ENCODE data around the gene TRIM15.
"Not testable (repeated sequence)": the region's sequence is repeated elsewhere in the genome, so short reads cannot be mapped to it uniquely, and the experiment has no call there.

Gene TRIM15

GRCh38 chr6:30163090-30163917 lies at the start of gene TRIM15:
Gene TRIM15 (plus strand): TSS chr6:30163546. CDS start chr6:30163685, 139 bp downstream.
- H3K4me3 ChIP-seq (ENCODE audit: low read depth, low read length), result no peak within 1 kb of the TSS
- H3K4me2 ChIP-seq (ENCODE audit: low read length), result no peak within 1 kb of the TSS
- H3K9me3 ChIP-seq (ENCODE audit: control insufficient read depth, low read length), result no peaks in the 10 kb centered on the region
- no peaks in the 10 kb centered on the region for H3K4me1 ChIP-seq
- H3K36me3 ChIP-seq (ENCODE audit: control insufficient read depth, insufficient read depth, low read length), result no peaks in the 10 kb centered on the region
- H3K9ac ChIP-seq, result no peak within 1 kb of the TSS
- no peaks in the 10 kb centered on the region for H3K79me2 ChIP-seq
- TF ChIP-seq, protein P1, sequence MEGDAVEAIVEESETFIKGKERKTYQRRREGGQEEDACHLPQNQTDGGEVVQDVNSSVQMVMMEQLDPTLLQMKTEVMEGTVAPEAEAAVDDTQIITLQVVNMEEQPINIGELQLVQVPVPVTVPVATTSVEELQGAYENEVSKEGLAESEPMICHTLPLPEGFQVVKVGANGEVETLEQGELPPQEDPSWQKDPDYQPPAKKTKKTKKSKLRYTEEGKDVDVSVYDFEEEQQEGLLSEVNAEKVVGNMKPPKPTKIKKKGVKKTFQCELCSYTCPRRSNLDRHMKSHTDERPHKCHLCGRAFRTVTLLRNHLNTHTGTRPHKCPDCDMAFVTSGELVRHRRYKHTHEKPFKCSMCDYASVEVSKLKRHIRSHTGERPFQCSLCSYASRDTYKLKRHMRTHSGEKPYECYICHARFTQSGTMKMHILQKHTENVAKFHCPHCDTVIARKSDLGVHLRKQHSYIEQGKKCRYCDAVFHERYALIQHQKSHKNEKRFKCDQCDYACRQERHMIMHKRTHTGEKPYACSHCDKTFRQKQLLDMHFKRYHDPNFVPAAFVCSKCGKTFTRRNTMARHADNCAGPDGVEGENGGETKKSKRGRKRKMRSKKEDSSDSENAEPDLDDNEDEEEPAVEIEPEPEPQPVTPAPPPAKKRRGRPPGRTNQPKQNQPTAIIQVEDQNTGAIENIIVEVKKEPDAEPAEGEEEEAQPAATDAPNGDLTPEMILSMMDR (IDR thresholded peaks at IDR 0.05), result no peak
- H3K27ac ChIP-seq, result no peak within 1 kb of the TSS
- H3K27me3 ChIP-seq (ENCODE audit: control insufficient read depth, insufficient read depth, low read length), result no peaks in the 10 kb centered on the region
- no peak within 1 kb of the TSS for H2AFZ ChIP-seq

GRCh38 chr6:30113841-30114240 lies 49.5 kb upstream of the TRIM15 start:
- Histone ChIP-seq H2AFZ (no peak overlapping the region), H3K27ac (no peak overlapping the region), H3K4me2 (ENCODE audit: low read length) (no peak overlapping the region), H3K4me1 (no peaks in the 10 kb centered on the region), H3K4me3 (ENCODE audit: low read depth, low read length) (no peak overlapping the region), H3K79me2 (no peaks in the 10 kb centered on the region), H3K9ac (no peak overlapping the region), H3K27me3 (ENCODE audit: control insufficient read depth, insufficient read depth, low read length) (no peaks in the 10 kb centered on the region), H3K9me3 (ENCODE audit: control insufficient read depth, low read length) (no peaks in the 10 kb centered on the region), H3K36me3 (ENCODE audit: control insufficient read depth, insufficient read depth, low read length) (no peaks in the 10 kb centered on the region)
- TF ChIP-seq, protein P1 (IDR thresholded peaks at IDR 0.05), result no peak

GRCh38 chr6:30116724-30117123 lies 46.6 kb upstream of the TRIM15 start:
- H3K4me1 ChIP-seq, result no peaks in the 10 kb centered on the region
- TF ChIP-seq, protein P1 (IDR thresholded peaks at IDR 0.05), result no peak

DNA sequence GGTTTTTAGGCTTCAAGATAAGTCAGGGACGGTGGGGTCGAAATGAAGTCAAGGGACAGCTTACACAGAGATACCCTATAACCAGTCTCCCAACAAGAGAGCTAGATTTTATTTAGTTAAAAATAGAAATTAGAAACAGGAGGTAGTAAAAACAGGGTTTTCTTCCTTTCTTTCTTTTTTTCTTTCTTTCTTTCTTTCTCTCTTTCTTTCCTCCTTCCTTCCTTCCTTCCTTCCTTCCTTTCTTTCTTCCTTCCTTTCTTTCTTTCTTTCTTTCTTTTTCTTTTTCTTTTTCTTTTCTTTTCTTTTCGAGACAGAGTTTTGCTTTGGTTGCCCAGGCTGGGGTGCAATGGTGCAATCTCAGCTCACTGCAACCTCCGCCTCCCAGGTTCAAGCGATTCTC lies 44.7 kb upstream of the TRIM15 start:
- not testable (repeated sequence) for H3K36me3 ChIP-seq (ENCODE audit: control insufficient read depth, insufficient read depth, low read length); H3K9me3 ChIP-seq (ENCODE audit: control insufficient read depth, low read length); H3K4me1 ChIP-seq; H2AFZ ChIP-seq; H3K27ac ChIP-seq; H3K27me3 ChIP-seq (ENCODE audit: control insufficient read depth, insufficient read depth, low read length); H3K79me2 ChIP-seq; H3K9ac ChIP-seq; H3K4me2 ChIP-seq (ENCODE audit: low read length); H3K4me3 ChIP-seq (ENCODE audit: low read depth, low read length)

More at GRCh38 chr6:30116724-30117123, 46.6 kb upstream of the TRIM15 start:
- Histone ChIP-seq H3K36me3 (ENCODE audit: control insufficient read depth, insufficient read depth, low read length) (no peaks in the 10 kb centered on the region), H3K4me2 (ENCODE audit: low read length) (no peak overlapping the region), H3K9me3 (ENCODE audit: control insufficient read depth, low read length) (no peaks in the 10 kb centered on the region), H3K27ac (no peak overlapping the region), H3K9ac (no peak overlapping the region), H3K27me3 (ENCODE audit: control insufficient read depth, insufficient read depth, low read length) (no peaks in the 10 kb centered on the region), H3K4me3 (ENCODE audit: low read depth, low read length) (no peak overlapping the region), H3K79me2 (no peaks in the 10 kb centered on the region), H2AFZ (no peak overlapping the region)

- H2AFZ ChIP-seq, result no peak overlapping the region
- H3K4me1 ChIP-seq, result no peaks in the 10 kb centered on the region
- no peaks in the 10 kb centered on the region for H3K27me3 ChIP-seq (ENCODE audit: control insufficient read depth, insufficient read depth, low read length)
- H3K36me3 ChIP-seq (ENCODE audit: control insufficient read depth, insufficient read depth, low read length), result no peaks in the 10 kb centered on the region
- no peaks in the 10 kb centered on the region for H3K9me3 ChIP-seq (ENCODE audit: control insufficient read depth, low read length)
- H3K79me2 ChIP-seq, result no peaks in the 10 kb centered on the region
- H3K4me3 ChIP-seq (ENCODE audit: low read depth, low read length), result no peak overlapping the region
- no peak overlapping the region for H3K4me2 ChIP-seq (ENCODE audit: low read length)
- TF ChIP-seq, protein P1 (IDR thresholded peaks at IDR 0.05), result no peak
- no peak overlapping the region for H3K9ac ChIP-seq
- H3K27ac ChIP-seq, result no peak overlapping the region
Measured at GRCh38 chr6:30121446-30122366, 41.6 kb upstream of the TRIM15 start.
